SK-N-SH (cell line): ENCODE data around the gene MX1. TPM values are rescaled to one million over a fixed set of nuclear protein-coding genes. Genes with fewer than 3 reads are reported as not detected.

Experiments used
- CTCF ChIA-PET: fragments of 300-600, 350-600 bp; formaldehyde crosslinking; extraction: SDS; loops from one replicate; lab custom pipeline; 2021; lab: Yijun Ruan, JAX
- POLR2A ChIA-PET: fragments of 350-600 bp; sonication (Branson Sonifier 250); formaldehyde crosslinking; extraction: SDS; loops from one replicate; lab custom pipeline; 2020; ENCODE audit warnings: antibody characterized with exemption, inconsistent platforms; lab: Yijun Ruan, JAX
- DNase-seq: peaks from one replicate; pipeline ENCODE4 v3.0.0; 2012
- H2AFZ ChIP-seq: fragments of 200-600 bp; sonication (generic); 2 replicates; pipeline ENCODE4 v1.8.1; 2016; ENCODE audit warnings: antibody characterized with exemption, mild to moderate bottlenecking, low read depth
- H3F3A ChIP-seq: fragments of 200-600 bp; sonication (generic); replicated peaks from 2 replicates; pipeline ENCODE3; 2016; ENCODE audit warnings: antibody characterized with exemption, mild to moderate bottlenecking; ENCODE audit not compliant: insufficient read depth
- H3K27ac ChIP-seq, 2 experiments: fragments of 200-500 bp in 1 of 2; fragments of 200-600 bp in 1 of 2; sonication (Bioruptor generic) in 1 of 2; sonication (generic), shearing (Covaris generic) in 1 of 2; 2 replicates each; pipeline versions ENCODE4 v1.5.1 to v1.6.1; 2014 to 2016; ENCODE audit warnings: low read depth in 2 of 2, inconsistent platforms in 1 of 2, low read length in 1 of 2, mild to moderate bottlenecking in 1 of 2, mixed read lengths in 1 of 2
- H3K27me3 ChIP-seq: fragments of 200-600 bp; sonication (generic), shearing (Covaris generic); 2 replicates; pipeline ENCODE4 v1.6.1; 2016; ENCODE audit warnings: mixed run types; ENCODE audit not compliant: insufficient read depth
- H3K36me3 ChIP-seq, 2 experiments: fragments of 200-500 bp in 1 of 2; fragments of 200-600 bp in 1 of 2; sonication (Bioruptor generic) in 1 of 2; sonication (generic) in 1 of 2; replicated peaks in 1 of 2; 2 replicates each; pipeline versions ENCODE3 to v1.5.1; 2014 to 2016; ENCODE audit warnings: low read length in 1 of 2, mild to moderate bottlenecking in 1 of 2; ENCODE audit not compliant: insufficient read depth in 2 of 2, control insufficient read depth in 1 of 2
- H3K4me1 ChIP-seq, 2 experiments: fragments of 200-500 bp in 1 of 2; fragments of 200-600 bp in 1 of 2; sonication (Bioruptor generic) in 1 of 2; sonication (generic), shearing (Covaris generic) in 1 of 2; 2 replicates each; pipeline versions ENCODE4 v1.5.1 to v1.6.1; 2014 to 2016; ENCODE audit warnings: low read depth in 1 of 2, low read length in 1 of 2, mixed run types in 1 of 2; ENCODE audit not compliant: insufficient read depth in 2 of 2, control insufficient read depth in 1 of 2
- H3K4me2 ChIP-seq: fragments of 200-600 bp; sonication (generic), shearing (Covaris generic); 2 replicates; pipeline ENCODE4 v1.6.1; 2017; ENCODE audit warnings: mixed run types
- H3K4me3 ChIP-seq, 2 experiments: fragments of 200-500 bp in 1 of 2; fragments of 200-600 bp in 1 of 2; sonication (Bioruptor generic) in 1 of 2; sonication (generic), shearing (Covaris generic) in 1 of 2; 2 replicates each; pipeline versions ENCODE4 v1.5.1 to v1.8.1; 2014 to 2016; ENCODE audit warnings: low read depth in 2 of 2, inconsistent platforms in 1 of 2, low read length in 1 of 2, mild to moderate bottlenecking in 1 of 2, mixed read lengths in 1 of 2, moderate library complexity in 1 of 2
- H3K79me2 ChIP-seq: fragments of 200-600 bp; sonication (generic); 2 replicates; pipeline ENCODE4 v1.8.1; 2017; ENCODE audit warnings: mild to moderate bottlenecking; ENCODE audit not compliant: insufficient read depth
- H3K9ac ChIP-seq: fragments of 200-600 bp; sonication (generic); 2 replicates; pipeline ENCODE4 v1.6.1; 2017; ENCODE audit warnings: mixed run types
- H3K9me2 ChIP-seq: fragments of 200-600 bp; sonication (generic); 2 replicates; pipeline ENCODE4 v1.6.1; 2017; ENCODE audit warnings: mixed run types
- H3K9me3 ChIP-seq: fragments of 200-600 bp; sonication (generic); 2 replicates; pipeline ENCODE4 v1.6.1; 2017; ENCODE audit warnings: mixed run types, mild to moderate bottlenecking, moderate library complexity
- H4K20me1 ChIP-seq: fragments of 200-600 bp; sonication (generic); 2 replicates; pipeline ENCODE4 v1.6.1; 2017; ENCODE audit warnings: mild to moderate bottlenecking, mixed run types; ENCODE audit not compliant: insufficient read depth
- CHD2 ChIP-seq: fragments of 150-350 bp; IDR thresholded peaks from 2 replicates; pipeline ENCODE4 v1.6.1; 2018; ENCODE audit warnings: low read length; ENCODE audit not compliant: partially characterized antibody
- ELF1 ChIP-seq: IDR thresholded peaks from 2 replicates; pipeline ENCODE4 v1.4.0; 2012
- EP300 ChIP-seq, 2 experiments: IDR thresholded peaks; 2 replicates each; pipeline versions ENCODE4 v1.4.0 to v1.6.1; 2012; ENCODE audit warnings: borderline replicate concordance in 1 of 2, low read depth in 1 of 2, low read length in 1 of 2
- EZH2phosphoT487 ChIP-seq: fragments of 200-600 bp; sonication (generic); IDR thresholded peaks from 2 replicates; pipeline ENCODE4 v1.6.1; 2017; ENCODE audit warnings: low read depth, mixed run types, mild to moderate bottlenecking, antibody characterized with exemption, moderate library complexity, borderline replicate concordance
- FOSL2 ChIP-seq: IDR thresholded peaks from 2 replicates; pipeline ENCODE4 v1.4.0; 2012; ENCODE audit warnings: low read depth, mild to moderate bottlenecking, moderate library complexity, borderline replicate concordance
- FOXJ3 ChIP-seq: sonication (generic); formaldehyde crosslinking; IDR thresholded peaks from 2 replicates; pipeline ENCODE4 v1.5.1; 2020; ENCODE audit warnings: mild to moderate bottlenecking, missing genetic modification reagents
- GATA2 ChIP-seq: sonication (generic); formaldehyde crosslinking; IDR thresholded peaks from 2 replicates; pipeline ENCODE4 v1.5.0; 2020; ENCODE audit warnings: mild to moderate bottlenecking, missing genetic modification reagents
- NFIC ChIP-seq: IDR thresholded peaks from 2 replicates; pipeline ENCODE4 v1.4.0; 2012; ENCODE audit warnings: borderline replicate concordance
- RAD21 ChIP-seq: IDR thresholded peaks from 2 replicates; pipeline ENCODE4 v1.6.1; 2012; ENCODE audit warnings: mild to moderate bottlenecking, low read length
- RCOR1 ChIP-seq: fragments of 150-350 bp; IDR thresholded peaks from 2 replicates; pipeline ENCODE4 v1.6.1; 2017; ENCODE audit warnings: antibody characterized with exemption, low read length
- REST ChIP-seq: IDR thresholded peaks from 2 replicates; pipeline ENCODE4 v1.6.1; 2012; ENCODE audit warnings: mild to moderate bottlenecking, low read depth, low read length, moderate library complexity
- RFX5 ChIP-seq: IDR thresholded peaks from 2 replicates; pipeline ENCODE4 v1.6.1; 2012; ENCODE audit warnings: mild to moderate bottlenecking, improper control_type of control experiment, low read length
- TCF12 ChIP-seq: IDR thresholded peaks from 2 replicates; pipeline ENCODE4 v1.4.0; 2012
- USF1 ChIP-seq: IDR thresholded peaks from 2 replicates; pipeline ENCODE4 v1.4.0; 2012; ENCODE audit warnings: low read depth, borderline replicate concordance
- USF2 ChIP-seq: fragments of 150-350 bp; IDR thresholded peaks from 2 replicates; pipeline ENCODE4 v1.6.1; 2017; ENCODE audit warnings: antibody characterized with exemption, low read length, low read depth, borderline replicate concordance
- WGBS: methylation state at CpG from one replicate; pipeline ENCODE4 v1.1.6; 2017; ENCODE audit warnings: low lambda C conversion rate; 5-methylcytosine and 5-hydroxymethylcytosine counted together
- polyA plus RNA-seq, 3 experiments: library from polyadenylated mRNA; depleted of rRNA; stranded (reverse); fragments of >200 nt; gene quantifications; 2 replicates each; pipeline ENCODE4 v1.2.3, GENCODE V29; 2012

Gene MX1
- polyA plus RNA-seq, 1 of the 3 experiments (the other 2 are of a cell fraction) = 1.9 TPM

- Histone ChIP-seq H3K4me1 (no peaks in the 10 kb centered on the region), H3K27ac (no peak overlapping the region), H3K9me3 (no peaks in the 10 kb centered on the region), H2AFZ (no peak overlapping the region), H3K79me2 (no peaks in the 10 kb centered on the region), H3K4me2 (no peak overlapping the region), H3K36me3 (no peaks in the 10 kb centered on the region), H3K4me3 (no peak overlapping the region), H3K9me2 (no peaks in the 10 kb centered on the region), H3F3A (no peaks in the 10 kb centered on the region), H3K9ac (no peak overlapping the region), H3K27me3 (peaks cover 4% of the 10 kb centered on the region; the same call in 1 of the 2 replicates), H4K20me1 (no peaks in the 10 kb centered on the region)
- ChIA-PET CTCF (no interaction called here), POLR2A (no interaction called here)
- no peak for DNase-seq
- TF ChIP-seq USF1 (no peak), REST (no peak)
Measured at GRCh38 chr21:41381731-41382130, 44.3 kb upstream of the MX1 start.

- Histone ChIP-seq H3K27me3 (peaks cover 13% of the 10 kb centered on the region; the same call in 1 of the 2 replicates), H3K36me3 (no peaks in the 10 kb centered on the region), H3K4me2 (no peak overlapping the region), H3K79me2 (no peaks in the 10 kb centered on the region), H3K4me3 (no peak overlapping the region), H3K27ac (no peak overlapping the region), H2AFZ (no peak overlapping the region), H3K9me2 (no peaks in the 10 kb centered on the region), H3K4me1 (no peaks in the 10 kb centered on the region), H4K20me1 (no peaks in the 10 kb centered on the region), H3F3A (no peaks in the 10 kb centered on the region), H3K9ac (no peak overlapping the region), H3K9me3 (no peaks in the 10 kb centered on the region)
- TF ChIP-seq RAD21 (no peak), RCOR1 (no peak), RFX5 (no peak), ELF1 (no peak), GATA2 (CRISPR knock-in tag) (no peak), FOXJ3 (CRISPR knock-in tag) (no peak), FOSL2 (no peak), EZH2phosphoT487 (no peak), NFIC (no peak), EP300 (IDR thresholded peaks at IDR 0.05; ENCODE audit: borderline replicate concordance in 1 of 2, low read depth in 1 of 2, low read length in 1 of 2) (no peak), USF2 (no peak), TCF12 (no peak), CHD2 (no peak), REST (no peak)
- ChIA-PET POLR2A (no interaction called here), CTCF (no interaction called here)
- no peak for DNase-seq
- WGBS = 37% methylated on average over 14 of the region's 14 CpGs
Measured at GRCh38 chr21:41387042-41387819, 38.8 kb upstream of the MX1 start.
